Choroid plexus epithelial cell (primary cell): ENCODE results near the gene PSMA4.
"Not testable (repeated sequence)": the region's sequence is repeated elsewhere in the genome, so short reads cannot be mapped to it uniquely, and the experiment has no call there.

Experiments
- DNase-seq: peaks from one replicate; pipeline ENCODE4 v3.0.0-alpha.2; 2010; ENCODE audit warnings: low read depth
- H3K4me3 ChIP-seq: 2 replicates; pipeline ENCODE4 v1.5.1; 2011; ENCODE audit warnings: low read depth, mild to moderate bottlenecking, control low read depth, low read length, moderate library complexity
- TF ChIP-seq, protein P1 (sequence below): conservative IDR thresholded peaks from 2 replicates; pipeline ENCODE4 v1.5.1; 2011; ENCODE audit warnings: low read depth, mild to moderate bottlenecking, control low read depth, inconsistent platforms, low read length, moderate library complexity

The PSMA4 gene

DNA sequence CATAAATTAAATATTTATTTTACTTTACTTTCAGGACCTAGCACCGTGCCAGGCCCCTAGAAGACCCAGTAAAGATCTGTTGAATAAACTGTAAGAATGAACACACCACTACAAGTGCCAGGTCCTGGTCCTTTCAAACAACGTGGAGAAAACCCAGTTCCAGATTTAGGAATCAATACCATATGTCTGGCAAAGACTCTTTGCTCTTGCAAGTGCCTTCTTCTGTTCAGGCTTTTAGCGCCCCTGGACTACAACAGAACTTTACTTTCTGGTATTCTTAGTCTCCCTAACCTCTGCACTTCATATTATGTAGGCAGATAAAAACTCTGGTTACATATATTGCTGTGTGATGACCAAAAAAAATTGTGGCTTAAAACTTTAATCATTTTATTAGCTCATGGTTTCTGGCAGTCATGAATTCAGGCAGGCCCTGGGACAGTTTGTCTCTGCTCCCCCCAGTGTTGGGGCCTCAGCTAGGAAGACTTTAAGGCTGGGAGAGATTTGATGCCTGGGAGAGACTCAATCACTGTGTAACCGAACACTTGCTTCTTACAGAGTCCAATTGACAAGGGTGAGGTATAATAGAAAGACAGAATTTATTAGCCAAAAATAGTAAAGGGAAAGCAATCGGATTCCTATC is 2.9 kb upstream of the PSMA4 start:
- H3K4me3 ChIP-seq = no peak overlapping the region
- no peak for DNase-seq
- TF ChIP-seq, protein P1, sequence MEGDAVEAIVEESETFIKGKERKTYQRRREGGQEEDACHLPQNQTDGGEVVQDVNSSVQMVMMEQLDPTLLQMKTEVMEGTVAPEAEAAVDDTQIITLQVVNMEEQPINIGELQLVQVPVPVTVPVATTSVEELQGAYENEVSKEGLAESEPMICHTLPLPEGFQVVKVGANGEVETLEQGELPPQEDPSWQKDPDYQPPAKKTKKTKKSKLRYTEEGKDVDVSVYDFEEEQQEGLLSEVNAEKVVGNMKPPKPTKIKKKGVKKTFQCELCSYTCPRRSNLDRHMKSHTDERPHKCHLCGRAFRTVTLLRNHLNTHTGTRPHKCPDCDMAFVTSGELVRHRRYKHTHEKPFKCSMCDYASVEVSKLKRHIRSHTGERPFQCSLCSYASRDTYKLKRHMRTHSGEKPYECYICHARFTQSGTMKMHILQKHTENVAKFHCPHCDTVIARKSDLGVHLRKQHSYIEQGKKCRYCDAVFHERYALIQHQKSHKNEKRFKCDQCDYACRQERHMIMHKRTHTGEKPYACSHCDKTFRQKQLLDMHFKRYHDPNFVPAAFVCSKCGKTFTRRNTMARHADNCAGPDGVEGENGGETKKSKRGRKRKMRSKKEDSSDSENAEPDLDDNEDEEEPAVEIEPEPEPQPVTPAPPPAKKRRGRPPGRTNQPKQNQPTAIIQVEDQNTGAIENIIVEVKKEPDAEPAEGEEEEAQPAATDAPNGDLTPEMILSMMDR = no peak

DNA sequence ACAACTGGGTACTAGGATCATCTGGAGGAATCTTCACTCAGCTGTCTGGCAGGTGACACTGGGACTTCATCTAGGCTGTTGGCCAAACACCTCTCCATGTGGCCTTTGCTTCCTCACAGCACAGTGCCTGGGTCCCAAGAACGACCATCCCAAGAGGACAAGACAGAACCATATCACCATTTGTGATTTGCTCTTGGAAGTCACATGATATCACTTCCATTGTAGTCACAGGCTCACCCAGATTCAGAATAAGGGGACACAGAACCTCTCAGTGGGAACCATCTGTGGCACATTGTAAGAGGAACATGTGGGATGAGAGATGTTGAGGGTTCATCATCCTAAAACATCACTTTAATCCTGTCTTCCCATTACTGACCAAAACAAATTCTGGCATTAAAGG is 1.9 kb upstream of the PSMA4 start:
- H3K4me3 ChIP-seq = no peak overlapping the region
- TF ChIP-seq, protein P1 = no peak
- no peak for DNase-seq

DNA sequence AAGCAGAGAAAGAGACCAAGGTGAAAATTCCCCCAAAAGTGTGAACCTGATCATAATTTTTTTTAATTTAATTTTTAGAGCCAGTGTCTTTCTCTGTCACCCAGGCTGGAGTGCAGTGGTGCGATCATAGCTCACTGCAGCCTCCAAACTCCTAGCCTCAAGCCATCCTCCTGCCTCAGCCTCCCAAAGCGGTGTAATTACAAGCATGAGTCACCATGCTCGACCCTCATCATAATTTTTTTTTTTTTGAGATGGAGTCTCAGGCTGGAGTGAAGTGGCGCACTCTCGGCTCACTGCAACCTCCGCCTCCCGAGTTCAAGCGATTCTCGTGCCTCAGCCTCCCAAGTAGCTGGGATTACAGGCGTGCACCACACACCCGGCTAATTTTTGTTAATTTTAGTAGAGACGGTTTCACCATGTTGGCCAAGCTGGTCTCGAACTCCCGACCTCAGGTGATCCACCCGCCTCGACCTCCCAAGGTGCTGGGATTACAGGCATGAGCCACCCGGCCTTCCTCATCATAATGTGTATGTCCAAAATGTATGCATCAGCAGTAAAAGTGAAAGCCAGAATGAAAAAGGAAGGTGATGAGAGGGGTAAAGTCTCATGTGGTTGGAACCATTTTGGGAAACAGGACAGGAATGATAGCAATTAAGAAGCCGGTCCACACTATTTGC is 642 bp upstream of the PSMA4 start:
- H3K4me3 ChIP-seq = peak overlapping the region; percentile 98
- DNase-seq = not testable (repeated sequence)

DNA sequence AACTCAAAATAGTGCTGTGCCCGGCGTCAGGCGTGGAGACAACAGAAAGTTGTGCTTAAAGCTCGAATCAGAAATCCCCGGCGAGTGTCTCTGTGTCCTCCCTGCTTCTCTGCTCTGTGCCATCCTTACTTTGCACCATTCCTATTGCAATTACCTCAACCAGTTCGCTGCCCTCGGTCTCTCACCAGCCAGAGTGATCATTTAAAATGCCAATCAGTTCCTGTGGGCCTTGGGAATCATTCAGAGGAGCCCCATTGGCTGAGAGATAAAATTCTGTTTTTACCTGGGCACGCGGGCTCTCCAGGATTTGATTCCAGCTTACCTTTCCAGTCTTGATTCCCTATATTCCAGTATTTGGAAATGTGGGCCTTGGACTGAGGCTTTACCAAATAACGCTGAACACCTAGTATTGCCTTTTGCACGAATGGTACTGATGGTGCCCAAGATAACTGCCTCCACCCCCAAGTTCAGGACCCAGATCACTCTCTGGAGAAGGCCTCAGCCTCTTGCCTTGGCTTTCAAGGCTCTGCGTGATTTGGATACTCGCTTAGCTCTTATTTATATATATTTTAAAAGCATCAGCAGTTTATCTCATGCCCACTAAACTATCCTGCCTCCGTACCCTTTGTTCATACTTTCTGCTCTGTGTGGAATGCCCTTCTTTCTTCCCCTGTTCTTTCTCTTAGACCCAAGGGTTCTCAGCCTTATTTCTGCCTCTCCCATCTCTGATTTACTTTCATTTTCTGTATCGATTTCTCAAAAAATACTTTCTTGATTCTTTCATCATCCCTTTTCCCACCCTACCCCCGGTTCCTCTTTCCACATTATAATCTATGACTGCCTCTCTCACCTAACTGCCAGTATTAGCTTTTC is 863 bp downstream of the PSMA4 start:
- DNase-seq = peak; percentile 34
- TF ChIP-seq, protein P1 = no peak

DNA sequence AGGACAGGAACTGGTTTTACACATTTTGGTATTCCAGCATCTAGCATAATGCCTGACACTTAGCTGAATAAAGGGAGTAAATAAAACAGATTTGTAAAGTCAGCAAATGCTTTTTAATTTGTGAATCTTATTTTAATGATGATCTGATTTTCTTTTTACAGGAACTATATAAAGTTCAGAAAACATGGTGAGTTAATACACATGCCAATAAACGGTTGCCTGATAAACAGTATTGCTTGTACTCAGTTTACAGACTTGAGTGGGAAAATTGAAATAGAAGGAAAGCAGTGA is 1.4 kb downstream of the PSMA4 start:
- H3K4me3 ChIP-seq = peak overlapping the region; percentile 98
- DNase-seq = no peak
- TF ChIP-seq, protein P1 = no peak

More for the DNA sequence above, 863 bp downstream of the PSMA4 start:
- peak overlapping the region; percentile 98 for H3K4me3 ChIP-seq

DNA sequence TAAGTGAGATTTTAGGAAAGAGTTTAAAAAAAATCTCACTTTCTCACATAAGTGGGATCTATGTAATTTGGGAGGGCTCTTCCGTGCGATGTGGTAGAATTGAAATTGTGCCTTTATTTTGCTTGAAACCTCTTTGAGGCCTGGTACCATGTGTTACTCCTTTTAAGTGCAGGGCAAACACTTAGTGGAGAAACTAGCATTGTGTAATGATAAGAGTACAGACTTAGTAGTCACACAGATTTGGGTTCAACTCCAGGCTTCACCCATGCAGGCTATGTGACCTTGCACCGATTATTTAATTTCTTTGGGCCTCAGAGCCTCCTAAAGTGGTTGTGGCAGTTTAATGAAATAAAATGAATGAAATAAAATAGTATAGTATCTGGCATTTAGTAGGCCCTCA is 2.4 kb downstream of the PSMA4 start:
- DNase-seq = no peak
- no peak overlapping the region for H3K4me3 ChIP-seq
- TF ChIP-seq, protein P1 = no peak

DNA sequence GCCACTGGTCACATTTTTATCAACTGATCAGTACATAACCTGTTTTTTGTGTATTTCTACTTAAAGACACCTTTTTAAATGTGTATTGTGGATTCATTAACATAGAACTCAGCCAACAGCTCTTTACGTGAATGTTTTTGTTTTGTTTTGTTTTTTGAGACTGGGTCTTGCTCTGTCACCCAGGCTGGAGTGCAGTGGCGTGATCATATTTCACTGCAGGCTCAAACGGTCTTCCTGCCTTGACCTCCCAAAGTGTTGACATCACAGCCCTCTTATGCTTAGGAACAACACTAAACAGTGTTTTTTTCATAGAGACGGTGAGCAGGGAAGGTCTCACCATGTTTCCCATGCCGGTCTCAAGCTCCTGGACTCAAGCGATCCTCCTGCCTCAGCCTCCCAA is 9.9 kb downstream of the PSMA4 start:
- TF ChIP-seq, protein P1 = no peak
- H3K4me3 ChIP-seq = no peak overlapping the region
- peak; percentile 22 for DNase-seq
